ENCODE measurements around the gene JADE3. TPM values are rescaled to one million over a fixed set of nuclear protein-coding genes. Genes with fewer than 3 reads are reported as not detected.

Gene JADE3
- total RNA-seq, 1 experiment from 2014 or later, result 20.2 TPM

- H2AFZ ChIP-seq (ENCODE audit: low read length), result no peak overlapping the region
- H2BK120ac ChIP-seq (ENCODE audit: low read depth, low read length, poor library complexity, severe bottlenecking), result no peak overlapping the region
- H3K27me3 Mint-ChIP-seq (ENCODE audit: low read depth), result no peaks in the 10 kb centered on the region
- no peak overlapping the region for H3K4ac ChIP-seq (ENCODE audit: low read depth, low read length)
- no peak overlapping the region for H2BK20ac ChIP-seq (ENCODE audit: low read depth, low read length, poor library complexity, severe bottlenecking)
- H2BK15ac ChIP-seq (ENCODE audit: low read depth, low read length), result no peak overlapping the region
- no peaks in the 10 kb centered on the region for H3K79me2 ChIP-seq (ENCODE audit: insufficient read depth, low read length)
- no peak overlapping the region for H3K27ac ChIP-seq (ENCODE audit: insufficient read length, low read depth, low read length)
- H3K4me3 Mint-ChIP-seq, result no peak overlapping the region
- no peaks in the 10 kb centered on the region for H3K4me1 ChIP-seq (ENCODE audit: insufficient read depth, low read length)
- H3K9ac ChIP-seq (ENCODE audit: extremely low read depth, insufficient read length, low read length), result no peak overlapping the region
- peaks cover 52 to 53% of the 10 kb centered on the region in 2 experiments for H3K9me3 Mint-ChIP-seq
- no peak overlapping the region for H2BK12ac ChIP-seq (ENCODE audit: insufficient read length, low read depth, low read length)
- H3K23ac ChIP-seq (ENCODE audit: insufficient read length, low read depth, low read length), result no peak overlapping the region
- TF ChIP-seq CTCF (conservative IDR thresholded peaks at IDR 0.05), result no peak
- H3K14ac ChIP-seq (ENCODE audit: insufficient read depth, low read length), result no peak overlapping the region
- H3K27ac Mint-ChIP-seq, result no peak overlapping the region
- no peak overlapping the region for H2BK5ac ChIP-seq (ENCODE audit: insufficient read length, low read length)
- no peak overlapping the region for H3K4me2 ChIP-seq (ENCODE audit: insufficient read depth, insufficient read length, low read length)
- H4K20me1 ChIP-seq (ENCODE audit: control insufficient read depth, insufficient read depth, insufficient read length), result no peaks in the 10 kb centered on the region
- no peak overlapping the region for H4K91ac ChIP-seq (ENCODE audit: insufficient read length, low read depth, low read length)
- DNase-seq, result no peak
- H3K4me1 Mint-ChIP-seq, result no peaks in the 10 kb centered on the region
- H4K8ac ChIP-seq (replicated peaks; ENCODE audit: insufficient read length, low read depth, low read length), result no peak overlapping the region
- no peak overlapping the region for H2AK5ac ChIP-seq (ENCODE audit: insufficient read length, low read length)
- H4K5ac ChIP-seq (ENCODE audit: insufficient read length, low read depth, low read length), result no peak overlapping the region
- H3K56ac ChIP-seq (ENCODE audit: insufficient read length, low read depth, low read length), result no peak overlapping the region
- no peak overlapping the region for H3T11ph ChIP-seq (ENCODE audit: low read length)
- no peaks in the 10 kb centered on the region for H3K9me3 ChIP-seq (ENCODE audit: control insufficient read depth, low read depth, low read length)
- no peaks in the 10 kb centered on the region for H3K23me2 ChIP-seq (ENCODE audit: insufficient read length, low read depth, low read length, poor library complexity, severe bottlenecking)
- peaks cover 0 to 5% (median 3%) of the 10 kb centered on the region in 3 experiments; a peak in 2 of 7 replicates for H3K36me3 Mint-ChIP-seq (ENCODE audit: insufficient read depth in 1 of 3, low read depth in 3 of 3)
- H3K79me1 ChIP-seq (ENCODE audit: insufficient read depth, low read depth, low read length, poor library complexity, severe bottlenecking), result no peaks in the 10 kb centered on the region
- H3K27me3 ChIP-seq (ENCODE audit: insufficient read depth, low read length), result no peaks in the 10 kb centered on the region
- no peak overlapping the region for H3K18ac ChIP-seq (ENCODE audit: insufficient read length, low read depth, low read length)
These were observed 156.5 kb downstream of the JADE3 start for GRCh38 chrX:47068720-47069119.

Measured in H9 (cell line).